ENCODE measurements around the gene ZNF536. TPM values are rescaled to one million over a fixed set of nuclear protein-coding genes. Genes with fewer than 3 reads are reported as not detected.

The ZNF536 gene
- total and polyA plus RNA-seq, 2 of the 13 experiments (the other 11 are each of a cell fraction or from before 2014, with no cell fraction given), result not detected

DNA sequence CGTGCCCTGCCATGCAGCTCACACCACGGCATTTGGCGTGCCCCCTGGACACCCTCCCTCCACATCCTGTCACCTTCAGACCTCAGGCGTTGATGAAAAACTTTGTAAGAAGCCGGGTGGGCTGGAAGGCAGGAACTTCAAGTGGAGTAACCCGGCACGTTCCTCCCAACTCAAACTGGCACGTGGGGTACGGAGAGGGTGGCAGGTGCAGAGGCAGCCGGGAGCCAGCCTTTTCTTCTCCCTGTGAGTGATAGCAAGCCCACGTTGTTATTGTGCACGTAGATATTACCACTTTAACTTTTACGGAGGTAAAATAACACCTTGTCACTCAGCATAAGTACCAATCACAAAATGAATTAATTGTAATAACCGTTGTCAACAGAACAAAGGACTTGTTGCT lies 198.0 kb downstream of the ZNF536 start (continued):
- TF ChIP-seq, protein P1, sequence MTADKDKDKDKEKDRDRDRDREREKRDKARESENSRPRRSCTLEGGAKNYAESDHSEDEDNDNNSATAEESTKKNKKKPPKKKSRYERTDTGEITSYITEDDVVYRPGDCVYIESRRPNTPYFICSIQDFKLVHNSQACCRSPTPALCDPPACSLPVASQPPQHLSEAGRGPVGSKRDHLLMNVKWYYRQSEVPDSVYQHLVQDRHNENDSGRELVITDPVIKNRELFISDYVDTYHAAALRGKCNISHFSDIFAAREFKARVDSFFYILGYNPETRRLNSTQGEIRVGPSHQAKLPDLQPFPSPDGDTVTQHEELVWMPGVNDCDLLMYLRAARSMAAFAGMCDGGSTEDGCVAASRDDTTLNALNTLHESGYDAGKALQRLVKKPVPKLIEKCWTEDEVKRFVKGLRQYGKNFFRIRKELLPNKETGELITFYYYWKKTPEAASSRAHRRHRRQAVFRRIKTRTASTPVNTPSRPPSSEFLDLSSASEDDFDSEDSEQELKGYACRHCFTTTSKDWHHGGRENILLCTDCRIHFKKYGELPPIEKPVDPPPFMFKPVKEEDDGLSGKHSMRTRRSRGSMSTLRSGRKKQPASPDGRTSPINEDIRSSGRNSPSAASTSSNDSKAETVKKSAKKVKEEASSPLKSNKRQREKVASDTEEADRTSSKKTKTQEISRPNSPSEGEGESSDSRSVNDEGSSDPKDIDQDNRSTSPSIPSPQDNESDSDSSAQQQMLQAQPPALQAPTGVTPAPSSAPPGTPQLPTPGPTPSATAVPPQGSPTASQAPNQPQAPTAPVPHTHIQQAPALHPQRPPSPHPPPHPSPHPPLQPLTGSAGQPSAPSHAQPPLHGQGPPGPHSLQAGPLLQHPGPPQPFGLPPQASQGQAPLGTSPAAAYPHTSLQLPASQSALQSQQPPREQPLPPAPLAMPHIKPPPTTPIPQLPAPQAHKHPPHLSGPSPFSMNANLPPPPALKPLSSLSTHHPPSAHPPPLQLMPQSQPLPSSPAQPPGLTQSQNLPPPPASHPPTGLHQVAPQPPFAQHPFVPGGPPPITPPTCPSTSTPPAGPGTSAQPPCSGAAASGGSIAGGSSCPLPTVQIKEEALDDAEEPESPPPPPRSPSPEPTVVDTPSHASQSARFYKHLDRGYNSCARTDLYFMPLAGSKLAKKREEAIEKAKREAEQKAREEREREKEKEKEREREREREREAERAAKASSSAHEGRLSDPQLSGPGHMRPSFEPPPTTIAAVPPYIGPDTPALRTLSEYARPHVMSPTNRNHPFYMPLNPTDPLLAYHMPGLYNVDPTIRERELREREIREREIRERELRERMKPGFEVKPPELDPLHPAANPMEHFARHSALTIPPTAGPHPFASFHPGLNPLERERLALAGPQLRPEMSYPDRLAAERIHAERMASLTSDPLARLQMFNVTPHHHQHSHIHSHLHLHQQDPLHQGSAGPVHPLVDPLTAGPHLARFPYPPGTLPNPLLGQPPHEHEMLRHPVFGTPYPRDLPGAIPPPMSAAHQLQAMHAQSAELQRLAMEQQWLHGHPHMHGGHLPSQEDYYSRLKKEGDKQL (CRISPR knock-in tag; IDR thresholded peaks at IDR 0.05; ENCODE audit: low read depth), result no peak
- TF ChIP-seq ESRRA (CRISPR knock-in tag; IDR thresholded peaks at IDR 0.05; ENCODE audit: low read depth) (no peak), KAT8 (CRISPR knock-in tag; IDR thresholded peaks at IDR 0.05) (no peak)

DNA sequence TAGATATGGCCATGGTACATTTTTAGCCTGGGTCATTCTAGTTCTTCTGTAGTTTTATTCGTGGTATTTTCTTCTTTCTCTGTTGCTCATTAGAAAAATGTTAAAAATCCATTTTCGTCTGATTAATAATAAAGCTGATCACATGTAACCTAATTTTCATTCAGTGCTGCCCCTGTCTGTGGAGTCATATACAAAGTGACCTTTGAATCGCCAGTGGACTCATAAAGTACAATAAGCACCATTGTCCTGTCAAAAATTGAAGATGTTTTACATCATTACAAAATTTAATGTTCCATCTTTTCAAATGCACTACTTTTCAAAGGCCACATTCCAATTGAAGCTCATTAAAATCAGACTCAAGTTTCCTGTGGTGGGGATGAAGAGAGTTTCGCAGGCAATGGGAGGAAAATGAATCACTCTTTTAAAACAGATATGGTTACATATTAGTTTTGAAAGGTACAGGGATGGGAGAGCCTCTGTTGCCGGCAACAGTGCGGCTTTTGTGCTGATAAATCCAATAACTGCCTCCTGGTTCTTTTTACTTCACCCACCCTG lies 205.4 kb downstream of the ZNF536 start:
- Histone ChIP-seq H4K20me1 (ENCODE audit: insufficient read depth, low read length) (no peaks in the 10 kb centered on the region), H3K9ac (ENCODE audit: insufficient read depth, low read depth, low read length) (no peak overlapping the region), H2AFZ (ENCODE audit: low read length) (no peak overlapping the region), H3K4me1 (ENCODE audit: insufficient read depth, low read length) (no peaks in the 10 kb centered on the region), H3K79me2 (ENCODE audit: insufficient read depth, low read length) (no peaks in the 10 kb centered on the region), H3K36me3 (replicated peaks in 1 of 2; ENCODE audit: control insufficient read depth in 1 of 2, insufficient read depth in 2 of 2, low read length in 2 of 2) (no peaks in the 10 kb centered on the region), H3K4me2 (ENCODE audit: low read depth, low read length) (no peak overlapping the region), H3K27me3 (ENCODE audit: control insufficient read depth in 1 of 2, insufficient read depth in 2 of 2, low read length in 2 of 2) (peaks cover 0 to 7% of the 10 kb centered on the region in 2 experiments; a peak in 1 of 5 replicates), H3K9me3 (ENCODE audit: low read length) (no peaks in the 10 kb centered on the region), H3K4me3 (replicated peaks in 1 of 3; ENCODE audit: insufficient read depth in 1 of 3, low read depth in 2 of 3, low read length in 3 of 3) (no peak overlapping the region), H3K27ac (ENCODE audit: extremely low read length, insufficient read depth, low read length) (no peak overlapping the region)
- POLR2A ChIA-PET, result no interaction called here
- BruUV-seq (replicated peaks), result no TSS peak
- 8% methylated on average over 6 of the region's 6 CpGs for WGBS (ENCODE audit: low lambda C conversion rate)
- ATAC-seq (no peak), FAIRE-seq (no peak), DNase-seq (ENCODE audit: low spot score) (no peak)
- intact Hi-C loops (cut with micrococcal nuclease; ENCODE audit: unreplicated experiment) (no loop called here), in situ Hi-C loops (cut with HindIII; ENCODE audit: extremely low pct_ligation_motif_present, low pct_unique_long_range_greater_than_20kb) (no loop called here)
- TF ChIP-seq, protein P2, sequence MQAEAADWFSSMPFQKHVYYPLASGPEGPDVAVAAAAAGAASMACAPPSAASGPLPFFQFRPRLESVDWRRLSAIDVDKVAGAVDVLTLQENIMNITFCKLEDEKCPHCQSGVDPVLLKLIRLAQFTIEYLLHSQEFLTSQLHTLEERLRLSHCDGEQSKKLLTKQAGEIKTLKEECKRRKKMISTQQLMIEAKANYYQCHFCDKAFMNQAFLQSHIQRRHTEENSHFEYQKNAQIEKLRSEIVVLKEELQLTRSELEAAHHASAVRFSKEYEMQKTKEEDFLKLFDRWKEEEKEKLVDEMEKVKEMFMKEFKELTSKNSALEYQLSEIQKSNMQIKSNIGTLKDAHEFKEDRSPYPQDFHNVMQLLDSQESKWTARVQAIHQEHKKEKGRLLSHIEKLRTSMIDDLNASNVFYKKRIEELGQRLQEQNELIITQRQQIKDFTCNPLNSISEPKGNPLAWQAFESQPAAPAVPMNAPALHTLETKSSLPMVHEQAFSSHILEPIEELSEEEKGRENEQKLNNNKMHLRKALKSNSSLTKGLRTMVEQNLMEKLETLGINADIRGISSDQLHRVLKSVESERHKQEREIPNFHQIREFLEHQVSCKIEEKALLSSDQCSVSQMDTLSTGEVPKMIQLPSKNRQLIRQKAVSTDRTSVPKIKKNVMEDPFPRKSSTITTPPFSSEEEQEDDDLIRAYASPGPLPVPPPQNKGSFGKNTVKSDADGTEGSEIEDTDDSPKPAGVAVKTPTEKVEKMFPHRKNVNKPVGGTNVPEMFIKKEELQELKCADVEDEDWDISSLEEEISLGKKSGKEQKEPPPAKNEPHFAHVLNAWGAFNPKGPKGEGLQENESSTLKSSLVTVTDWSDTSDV (CRISPR knock-in tag; IDR thresholded peaks at IDR 0.05), result no peak
- TF ChIP-seq, protein P3, sequence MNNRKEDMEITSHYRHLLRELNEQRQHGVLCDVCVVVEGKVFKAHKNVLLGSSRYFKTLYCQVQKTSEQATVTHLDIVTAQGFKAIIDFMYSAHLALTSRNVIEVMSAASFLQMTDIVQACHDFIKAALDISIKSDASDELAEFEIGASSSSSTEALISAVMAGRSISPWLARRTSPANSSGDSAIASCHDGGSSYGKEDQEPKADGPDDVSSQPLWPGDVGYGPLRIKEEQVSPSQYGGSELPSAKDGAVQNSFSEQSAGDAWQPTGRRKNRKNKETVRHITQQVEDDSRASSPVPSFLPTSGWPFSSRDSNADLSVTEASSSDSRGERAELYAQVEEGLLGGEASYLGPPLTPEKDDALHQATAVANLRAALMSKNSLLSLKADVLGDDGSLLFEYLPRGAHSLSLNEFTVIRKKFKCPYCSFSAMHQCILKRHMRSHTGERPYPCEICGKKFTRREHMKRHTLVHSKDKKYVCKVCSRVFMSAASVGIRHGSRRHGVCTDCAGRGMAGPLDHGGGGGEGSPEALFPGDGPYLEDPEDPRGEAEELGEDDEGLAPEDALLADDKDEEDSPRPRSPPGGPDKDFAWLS (CRISPR knock-in tag; IDR thresholded peaks at IDR 0.05; ENCODE audit: borderline replicate concordance), result no peak
- TF ChIP-seq NFYB (CRISPR knock-in tag; IDR thresholded peaks at IDR 0.05) (no peak), SMAD3 (CRISPR knock-in tag; IDR thresholded peaks at IDR 0.05) (no peak), ZNF263 (CRISPR knock-in tag; IDR thresholded peaks at IDR 0.05) (no peak)
- CTCF ChIA-PET (ENCODE audit: low intra/inter-chr PET ratio, low total read pairs), result no interaction called here
